SU-DHL-6 (cell line): Measurements from ENCODE around the gene C6orf132.

ENCODE experiments used
- H2AFZ ChIP-seq: fragments of 200-600 bp; sonication (generic); 2 replicates; pipeline ENCODE4 v1.6.1; 2014; ENCODE audit warnings: low read depth, mild to moderate bottlenecking, moderate library complexity, mixed read lengths, antibody characterized with exemption, low read length; ENCODE audit not compliant: severe bottlenecking
- H3F3A ChIP-seq: fragments of 200-600 bp; shearing (Covaris generic); 2 replicates; pipeline ENCODE4 v1.6.0; 2016; ENCODE audit warnings: antibody characterized with exemption, mild to moderate bottlenecking; ENCODE audit not compliant: insufficient read depth
- H3K27ac ChIP-seq: fragments of 200-600 bp; sonication (generic); 2 replicates; pipeline ENCODE4 v1.5.1; 2016; ENCODE audit warnings: low read depth, mild to moderate bottlenecking, low read length, moderate library complexity, mixed read lengths
- H3K27me3 ChIP-seq: fragments of 200-600 bp; sonication (generic), shearing (Covaris generic); 2 replicates; pipeline ENCODE4 v1.6.0; 2014; ENCODE audit warnings: mild to moderate bottlenecking, low read length
- H3K36me3 ChIP-seq: fragments of 200-600 bp; sonication (generic); 2 replicates; pipeline ENCODE4 v1.6.1; 2014; ENCODE audit warnings: mild to moderate bottlenecking, low read length, mixed read lengths
- H3K4me2 ChIP-seq: fragments of 300-600, 200-600 bp; shearing (Covaris generic), sonication (generic); 2 replicates; pipeline ENCODE4 v1.6.0; 2014; ENCODE audit warnings: low read length, low read depth, mild to moderate bottlenecking; ENCODE audit not compliant: poor library complexity, severe bottlenecking
- H3K4me3 ChIP-seq: fragments of 200-600 bp; sonication (generic); 2 replicates; pipeline ENCODE4 v1.5.1; 2014; ENCODE audit warnings: antibody characterized with exemption, low read length, mild to moderate bottlenecking, mixed read lengths; ENCODE audit not compliant: insufficient read depth, poor library complexity, severe bottlenecking
- H3K79me2 ChIP-seq: fragments of 200-600 bp; sonication (generic); 2 replicates; pipeline ENCODE4 v1.6.1; 2014; ENCODE audit warnings: mild to moderate bottlenecking, low read length, moderate library complexity; ENCODE audit not compliant: insufficient read depth
- H3K9ac ChIP-seq: fragments of 200-600 bp; sonication (generic); 2 replicates; pipeline ENCODE4 v1.7.0; 2014; ENCODE audit warnings: mild to moderate bottlenecking, low read length
- H3K9me2 ChIP-seq: fragments of 200-600 bp; sonication (generic); replicated peaks from 2 replicates; pipeline ENCODE4 v1.6.1; 2014; ENCODE audit warnings: low read length; ENCODE audit not compliant: insufficient read depth
- H3K9me3 ChIP-seq: fragments of 200-600 bp; sonication (generic); 2 replicates; pipeline ENCODE4 v1.6.1; 2014; ENCODE audit warnings: low read length, mixed read lengths; ENCODE audit not compliant: insufficient read depth
- H4K20me1 ChIP-seq: fragments of 200-600 bp; sonication (generic); 2 replicates; pipeline ENCODE4 v1.6.1; 2014; ENCODE audit warnings: low read depth, mild to moderate bottlenecking, antibody characterized with exemption, low read length, moderate library complexity, mixed read lengths
- EZH2phosphoT487 ChIP-seq: fragments of 200-600 bp; sonication (generic), shearing (Covaris generic); conservative IDR thresholded peaks from 2 replicates; pipeline ENCODE4 v1.6.1; 2018; ENCODE audit warnings: mild to moderate bottlenecking, antibody characterized with exemption, low read length, moderate library complexity, mixed read lengths
- TF ChIP-seq, protein P1 (sequence below): fragments of 200-600 bp; sonication (generic); IDR thresholded peaks from one replicate; pipeline ENCODE4 v1.5.1; 2017; ENCODE audit warnings: antibody characterized with exemption, mild to moderate bottlenecking, low read length, moderate library complexity; ENCODE audit not compliant: insufficient read depth, poor library complexity, severe bottlenecking

The C6orf132 gene

DNA sequence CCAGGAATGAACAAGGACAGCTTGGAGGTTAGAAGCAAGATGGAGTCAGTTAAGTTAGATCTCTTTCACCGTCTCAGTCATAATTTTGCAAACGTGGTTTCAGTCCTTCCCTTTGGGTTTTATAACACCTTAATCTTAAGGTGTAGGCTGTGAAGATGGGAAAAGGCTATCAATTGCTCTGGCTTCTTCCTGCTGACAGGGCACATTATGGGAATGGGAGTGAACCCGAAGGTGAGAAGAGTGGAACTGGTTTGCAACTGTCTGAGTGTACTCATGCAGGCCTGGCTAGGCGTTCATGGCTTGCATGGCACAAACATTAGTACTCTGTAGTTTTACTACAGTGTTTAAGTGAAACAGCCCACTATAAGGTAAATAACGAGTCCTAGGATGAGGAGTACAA is 82.7 kb downstream of the C6orf132 start:
- no peaks in the 10 kb centered on the region for H3K79me2 ChIP-seq
- no peaks in the 10 kb centered on the region for H3K9me2 ChIP-seq
- TF ChIP-seq, protein P1, sequence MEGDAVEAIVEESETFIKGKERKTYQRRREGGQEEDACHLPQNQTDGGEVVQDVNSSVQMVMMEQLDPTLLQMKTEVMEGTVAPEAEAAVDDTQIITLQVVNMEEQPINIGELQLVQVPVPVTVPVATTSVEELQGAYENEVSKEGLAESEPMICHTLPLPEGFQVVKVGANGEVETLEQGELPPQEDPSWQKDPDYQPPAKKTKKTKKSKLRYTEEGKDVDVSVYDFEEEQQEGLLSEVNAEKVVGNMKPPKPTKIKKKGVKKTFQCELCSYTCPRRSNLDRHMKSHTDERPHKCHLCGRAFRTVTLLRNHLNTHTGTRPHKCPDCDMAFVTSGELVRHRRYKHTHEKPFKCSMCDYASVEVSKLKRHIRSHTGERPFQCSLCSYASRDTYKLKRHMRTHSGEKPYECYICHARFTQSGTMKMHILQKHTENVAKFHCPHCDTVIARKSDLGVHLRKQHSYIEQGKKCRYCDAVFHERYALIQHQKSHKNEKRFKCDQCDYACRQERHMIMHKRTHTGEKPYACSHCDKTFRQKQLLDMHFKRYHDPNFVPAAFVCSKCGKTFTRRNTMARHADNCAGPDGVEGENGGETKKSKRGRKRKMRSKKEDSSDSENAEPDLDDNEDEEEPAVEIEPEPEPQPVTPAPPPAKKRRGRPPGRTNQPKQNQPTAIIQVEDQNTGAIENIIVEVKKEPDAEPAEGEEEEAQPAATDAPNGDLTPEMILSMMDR = no peak
- no peak for TF ChIP-seq EZH2phosphoT487
- H3K27ac ChIP-seq = no peak overlapping the region
- no peak overlapping the region for H3K4me3 ChIP-seq
- H3K9ac ChIP-seq = no peak overlapping the region
- no peak overlapping the region for H2AFZ ChIP-seq
- no peak overlapping the region for H3K4me2 ChIP-seq
- no peaks in the 10 kb centered on the region for H4K20me1 ChIP-seq
- no peaks in the 10 kb centered on the region; the same call in 1 of the 2 replicates for H3F3A ChIP-seq
- H3K9me3 ChIP-seq = no peaks in the 10 kb centered on the region; the same call in 1 of the 2 replicates
- H3K36me3 ChIP-seq = peaks cover 66% of the 10 kb centered on the region
- no peaks in the 10 kb centered on the region for H3K27me3 ChIP-seq

DNA sequence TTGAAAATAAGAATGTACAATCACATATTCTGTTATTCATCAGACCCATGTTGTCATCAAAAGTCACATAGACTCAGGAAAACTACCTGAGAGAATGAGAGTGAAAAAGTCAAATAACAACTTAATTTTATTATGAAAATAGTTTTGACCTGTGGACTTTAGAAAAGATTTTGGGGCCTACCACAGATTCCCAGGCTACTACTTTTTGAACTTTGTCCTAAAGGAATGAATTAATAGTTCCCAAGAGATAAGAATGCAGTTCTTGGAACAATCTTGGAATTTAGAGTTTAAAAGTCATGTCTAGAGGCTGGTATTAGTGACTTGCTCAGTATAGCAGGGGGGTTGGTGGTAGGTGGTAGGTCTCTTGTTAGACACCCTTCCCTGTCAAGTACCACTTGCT is 88.8 kb downstream of the C6orf132 start:
- no peaks in the 10 kb centered on the region for H4K20me1 ChIP-seq
- H3F3A ChIP-seq = peaks cover 13% of the 10 kb centered on the region
- peaks cover 14% of the 10 kb centered on the region for H3K79me2 ChIP-seq
- no peaks in the 10 kb centered on the region for H3K27me3 ChIP-seq
- H3K36me3 ChIP-seq = peaks cover 42% of the 10 kb centered on the region
- H3K9me2 ChIP-seq = no peaks in the 10 kb centered on the region
- H3K27ac ChIP-seq = no peak overlapping the region
- H3K9ac ChIP-seq = no peak overlapping the region
- no peak overlapping the region for H3K4me2 ChIP-seq
- no peaks in the 10 kb centered on the region for H3K9me3 ChIP-seq
- no peak overlapping the region for H2AFZ ChIP-seq
- H3K4me3 ChIP-seq = no peak overlapping the region
- TF ChIP-seq EZH2phosphoT487 = no peak
- TF ChIP-seq, protein P1 = no peak

GRCh38 chr6:42051268-42051653 is 91.2 kb downstream of the C6orf132 start:
- TF ChIP-seq, protein P1 = no peak
- no peak for TF ChIP-seq EZH2phosphoT487
- Histone ChIP-seq H4K20me1 (no peaks in the 10 kb centered on the region), H2AFZ (no peak overlapping the region), H3K9me2 (no peaks in the 10 kb centered on the region), H3K4me3 (peak overlapping the region; percentile 90), H3K27ac (peak overlapping the region; percentile 82), H3K27me3 (no peaks in the 10 kb centered on the region), H3K9ac (peak overlapping the region; percentile 64), H3K4me2 (peak overlapping the region; percentile 93), H3K9me3 (no peaks in the 10 kb centered on the region), H3K79me2 (peaks cover 14% of the 10 kb centered on the region), H3F3A (peaks cover 32% of the 10 kb centered on the region), H3K36me3 (peaks cover 23% of the 10 kb centered on the region)
